Measurements from ENCODE around the gene TMEM218. TPM values are rescaled to one million over a fixed set of nuclear protein-coding genes. Genes with fewer than 3 reads are reported as not detected.

TMEM218 gene
- total and polyA plus RNA-seq, 2 of the 8 experiments (the other 6 are each of a cell fraction or from before 2014, with no cell fraction given): 17.0 to 33.5 TPM

DNA sequence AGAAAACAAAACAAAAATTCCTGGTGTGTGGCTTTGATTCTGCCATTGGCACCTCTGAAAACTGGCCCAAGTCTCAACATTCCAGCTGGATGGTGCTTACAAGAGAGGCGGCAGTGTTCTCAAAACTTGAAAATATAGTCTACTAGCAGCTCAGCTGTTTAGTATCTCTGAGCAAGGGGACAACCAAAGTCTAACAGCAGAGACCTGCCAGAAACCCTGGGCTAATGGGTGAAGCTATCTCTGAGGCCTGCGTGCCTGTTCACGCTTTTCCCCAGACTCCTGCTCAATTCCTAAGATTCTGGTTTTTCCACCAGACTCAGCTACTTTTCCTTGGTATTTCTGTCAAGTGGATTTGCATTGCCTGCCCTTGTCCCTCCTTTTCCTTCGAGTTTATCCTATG, 17.9 kb downstream of the TMEM218 start:
- Histone ChIP-seq H3K56ac (replicated peaks; ENCODE audit: insufficient read length, low read depth, low read length) (no peak overlapping the region), H4K20me1 (replicated peaks in 1 of 2; ENCODE audit: control insufficient read depth in 1 of 2, insufficient read depth in 2 of 2, low read length in 2 of 2) (no peaks in the 10 kb centered on the region), H2BK20ac (ENCODE audit: low read length) (no peak overlapping the region), H3K4me2 (ENCODE audit: insufficient read depth in 1 of 2, low read depth in 2 of 2, low read length in 2 of 2) (no peak overlapping the region), H2BK15ac (ENCODE audit: low read length) (no peak overlapping the region), H3K9me3 (ENCODE audit: insufficient read depth in 2 of 2, low read depth in 1 of 2, low read length in 1 of 2) (no peaks in the 10 kb centered on the region), H3K27ac (ENCODE audit: low read depth, low read length) (no peak overlapping the region), H2BK5ac (ENCODE audit: low read depth, low read length) (no peak overlapping the region), H3K9ac (replicated peaks in 1 of 4; ENCODE audit: extremely low read depth in 1 of 4, low read depth in 3 of 4, low read length in 3 of 4) (no peak overlapping the region), H3K4me1 (replicated peaks in 1 of 4; ENCODE audit: control insufficient read depth in 3 of 4, insufficient read depth in 4 of 4, low read length in 3 of 4) (peaks cover 2 to 12% (median 6%) of the 10 kb centered on the region in 4 experiments; a peak in 6 of 7 replicates), H3K23ac (ENCODE audit: insufficient read length) (no peak overlapping the region), H2BK120ac (replicated peaks; ENCODE audit: low read depth, low read length) (no peak overlapping the region), H3K27me3 (replicated peaks in 1 of 4; ENCODE audit: control insufficient read depth in 3 of 4, extremely low read depth in 1 of 4, insufficient read depth in 3 of 4, low read length in 3 of 4) (no peaks in the 10 kb centered on the region), H3K79me1 (ENCODE audit: low read depth, low read length) (no peaks in the 10 kb centered on the region), H2AK5ac (ENCODE audit: low read depth, low read length) (no peak overlapping the region), H4K5ac (ENCODE audit: insufficient read length, low read depth, low read length) (no peak overlapping the region), H2AFZ (ENCODE audit: low read length) (no peak overlapping the region), H3K79me2 (ENCODE audit: control insufficient read depth in 1 of 2, insufficient read depth in 2 of 2, low read length in 2 of 2) (no peaks in the 10 kb centered on the region), H4K8ac (ENCODE audit: extremely low read depth, insufficient read depth, low read length) (no peak overlapping the region), H3K4ac (replicated peaks; ENCODE audit: insufficient read length, low read depth, low read length) (no peak overlapping the region), H2BK12ac (ENCODE audit: low read depth, low read length) (no peak overlapping the region), H3K23me2 (ENCODE audit: low read depth, low read length) (no peaks in the 10 kb centered on the region), H3K4me3 (ENCODE audit: extremely low read depth in 1 of 4, insufficient read depth in 2 of 4, low read depth in 3 of 4, low read length in 4 of 4) (no peak overlapping the region), H4K91ac (replicated peaks; ENCODE audit: insufficient read length, low read length) (no peak overlapping the region), H3K18ac (ENCODE audit: extremely low read depth, low read length) (no peak overlapping the region), H3K14ac (ENCODE audit: insufficient read length) (no peak overlapping the region), H3K36me3 (ENCODE audit: control insufficient read depth in 2 of 4, insufficient read depth in 4 of 4, low read length in 3 of 4) (peaks cover 0 to 5% (median 3%) of the 10 kb centered on the region in 4 experiments; a peak in 6 of 8 replicates)
- FAIRE-seq (no peak), DNase-seq (ENCODE audit: low read depth in 1 of 2, low spot score in 2 of 2) (no peak)
- ChIA-PET POLR2A (ENCODE audit: partially characterized antibody) (interaction anchor here (0.6 kb wide), 1 partner anchor 352 kb away, joined by 3 read pairs; no protein-coding TSS in a partner anchor), CTCF (ENCODE audit: partially characterized antibody) (interaction anchor here (0.7 to 29.4 kb wide), 15 partner anchors 9 to 337 kb away, joined by 3 to 486 read pairs (median 15); partner anchors contain the start of gene TMEM218)
- no peak for TF ChIP-seq FOSL1 (IDR thresholded peaks at IDR 0.05; ENCODE audit: insufficient read depth, low read depth, low read length)
- TF ChIP-seq CBX5 (IDR thresholded peaks at IDR 0.05; ENCODE audit: low read depth, low read length): no peak
- TF ChIP-seq EGR1 (IDR thresholded peaks at IDR 0.05; ENCODE audit: borderline replicate concordance, low read depth, low read length): no peak
- TF ChIP-seq RNF2 (IDR thresholded peaks at IDR 0.05; ENCODE audit: borderline replicate concordance, low read depth, low read length, missing control alignments, poor library complexity, severe bottlenecking): no peak
- TF ChIP-seq BACH1 (IDR thresholded peaks at IDR 0.05; ENCODE audit: low read length): no peak
- TF ChIP-seq RAD21 (IDR thresholded peaks at IDR 0.05 in 1 of 2, conservative IDR thresholded peaks at IDR 0.05 in 1 of 2; ENCODE audit: low read depth in 2 of 2, low read length in 2 of 2): no peak
- TF ChIP-seq RXRA (IDR thresholded peaks at IDR 0.05; ENCODE audit: insufficient read depth, low read depth, low read length): no peak
- no peak for TF ChIP-seq TCF12 (IDR thresholded peaks at IDR 0.05; ENCODE audit: low read depth, low read length)
- no peak for TF ChIP-seq SAP30 (IDR thresholded peaks at IDR 0.05; ENCODE audit: insufficient read depth, insufficient replicate concordance, low read length)
- no peak for TF ChIP-seq SIN3A (conservative IDR thresholded peaks at IDR 0.05 in 1 of 2, IDR thresholded peaks at IDR 0.05 in 1 of 2; ENCODE audit: low read depth in 1 of 2, low read length in 2 of 2)
- WGBS, 2 experiments (ENCODE audit: extremely low coverage in 1 of 2, insufficient coverage in 1 of 2, insufficient read length in 1 of 2, insufficient replicate concordance in 2 of 2, low coverage in 1 of 2, low lambda C conversion rate in 2 of 2, missing lambda C conversion rate in 1 of 2): 92% methylated on average over 4 of the region's 4 CpGs; no CpG with 5 or more reads in 1 of the 2 experiments
